OCI-LY7 (cell line): ENCODE data around the gene ENKD1.

ENCODE experiments used
- CTCF ChIP-seq: fragments of 200-600 bp; sonication (generic); conservative IDR thresholded peaks from 2 replicates; pipeline ENCODE4 v1.5.1; 2014; ENCODE audit warnings: mild to moderate bottlenecking, antibody characterized with exemption, low read length, moderate library complexity, mixed read lengths
- EZH2phosphoT487 ChIP-seq: fragments of 200-600 bp; sonication (generic); IDR thresholded peaks from 2 replicates; pipeline ENCODE4 v1.6.1; 2018; ENCODE audit warnings: low read depth, borderline replicate concordance, mild to moderate bottlenecking, mixed run types, antibody characterized with exemption, low read length, moderate library complexity, mixed read lengths

DNA sequence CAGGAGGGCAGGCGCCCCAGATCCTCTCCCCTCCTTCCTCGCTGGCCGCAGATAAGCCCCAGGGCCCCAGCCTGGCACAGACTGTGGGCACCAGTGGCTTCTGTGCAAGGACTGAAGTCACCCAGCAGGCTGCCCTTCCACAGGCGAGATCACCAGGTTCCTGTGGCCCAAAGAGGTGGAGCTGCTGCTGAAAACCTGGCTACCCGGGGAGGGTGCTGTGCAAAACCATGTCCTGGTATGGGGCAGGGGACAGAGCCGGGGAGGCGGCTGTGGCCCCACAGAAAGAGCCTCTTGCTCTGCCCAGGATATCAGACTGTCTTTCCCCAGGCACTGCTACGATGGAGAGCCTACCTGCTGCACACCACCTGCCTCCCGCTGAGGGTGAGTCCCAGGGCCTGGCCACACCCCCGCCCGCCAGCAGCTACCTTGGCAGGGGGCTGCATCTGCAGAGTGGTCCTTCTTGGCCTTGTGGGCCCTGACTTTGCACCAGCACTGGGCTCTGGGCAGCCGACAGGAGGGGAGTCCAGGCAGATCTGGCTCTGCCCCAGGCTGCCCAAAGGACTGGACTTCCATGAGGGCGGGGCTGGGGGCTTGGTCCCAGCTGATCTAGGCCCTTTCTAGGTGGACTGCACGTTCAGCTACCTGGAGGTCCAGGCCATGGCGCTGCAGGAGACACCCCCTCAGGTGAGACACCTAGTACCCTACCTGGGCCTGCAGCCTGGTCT, 21.0 kb downstream of the ENKD1 start:
- TF ChIP-seq CTCF (no peak), EZH2phosphoT487 (no peak)
